Esophagus muscularis mucosa (tissue), 4 donors: ENCODE measurements around the gene CSNK2A1. TPM values are rescaled to one million over a fixed set of nuclear protein-coding genes. Genes with fewer than 3 reads are reported as not detected.
A peak's percentile ranks its signal among the peaks of the same experiment; 100 is the strongest.

ENCODE experiments used
- DNase-seq: peaks from one replicate; pipeline ENCODE4 v3.0.0-alpha.2; 2017; ENCODE audit errors: extremely low spot score
- H3K27ac ChIP-seq, 4 donors: fragments of 200-600 bp; sonication (generic); replicated peaks in 1 of 4; 1 replicate in 3 of 4; 2 replicates in 1 of 4; pipeline ENCODE4 v1.5.1; 2016 to 2019; ENCODE audit warnings: mild to moderate bottlenecking in 1 of 4
- H3K27me3 ChIP-seq, 4 donors: fragments of 200-600 bp; sonication (generic); one replicate each; pipeline versions ENCODE4 v1.5.1 to v1.6.0; 2016 to 2019
- H3K36me3 ChIP-seq, 4 donors: fragments of 200-600 bp; sonication (generic); one replicate each; pipeline ENCODE4 v1.5.1; 2016 to 2019
- H3K4me1 ChIP-seq, 4 donors: fragments of 200-600 bp; sonication (generic); one replicate each; pipeline ENCODE4 v1.5.1; 2016 to 2019
- H3K4me3 ChIP-seq, 4 donors: fragments of 200-600 bp; sonication (generic); 1 replicate in 2 of 4; 2 replicates in 2 of 4; pipeline ENCODE4 v1.5.1; 2016 to 2019; ENCODE audit warnings: mild to moderate bottlenecking in 4 of 4, moderate library complexity in 1 of 4
- H3K9me3 ChIP-seq, 4 donors: fragments of 200-600 bp; sonication (generic); 1 replicate in 3 of 4; 2 replicates in 1 of 4; pipeline ENCODE4 v1.5.1; 2016 to 2019
- CTCF ChIP-seq, 3 experiments: fragments of 200-600 bp in 2 of 3; fragments of 450-650 bp in 1 of 3; sonication (generic) in 2 of 3; IDR thresholded peaks; one replicate each; pipeline ENCODE4 v1.5.1; 2017 to 2019; ENCODE audit warnings: antibody characterized with exemption in 3 of 3, mild to moderate bottlenecking in 2 of 3, moderate library complexity in 1 of 3
- EP300 ChIP-seq: sonication (generic); formaldehyde crosslinking; IDR thresholded peaks from one replicate; pipeline ENCODE4 v1.6.1; 2017; ENCODE audit warnings: antibody characterized with exemption
- POLR2A ChIP-seq: fragments of 450-650 bp; IDR thresholded peaks from one replicate; pipeline ENCODE4 v1.6.1; 2017; ENCODE audit warnings: antibody characterized with exemption, moderate library complexity, mild to moderate bottlenecking, low read depth
- POLR2AphosphoS5 ChIP-seq, 2 donors: sonication (generic); formaldehyde crosslinking; IDR thresholded peaks; one replicate each; pipeline ENCODE4 v1.6.1; 2017; ENCODE audit warnings: antibody characterized with exemption in 2 of 2
- WGBS: methylation state at CpG from one replicate; pipeline ENCODE4 v1.1.5; 2018; 5-methylcytosine and 5-hydroxymethylcytosine counted together
- intact Hi-C: fragments of 100-400 bp; cut with DNase I; formaldehyde crosslinking; loops from one replicate; pipeline ENCODE4 v1.15.1; 2023
- total RNA-seq, 4 donors: library from RNA; depleted of rRNA; stranded (reverse); fragments of >200 nt; gene quantifications; one replicate each; pipeline versions ENCODE4 v1.1.0 to v1.2.1, GENCODE V29; 2016

Gene CSNK2A1
- total RNA-seq, 4 donors from 2014 or later: 41.5 to 69.5 (median 53.6) TPM

GRCh38 chr20:542777-543368, 717 bp downstream of the CSNK2A1 start:
- Histone ChIP-seq H3K27me3 (no peaks in the 10 kb centered on the region), H3K4me1 (peaks cover 31 to 46% (median 40%) of the 10 kb centered on the region in 4 donors), H3K36me3 (no peaks in the 10 kb centered on the region), H3K9me3 (no peaks in the 10 kb centered on the region), H3K27ac (peak overlapping the region; percentile 84 to 94 (median 86)), H3K4me3 (peak overlapping the region; percentile 80 to 98 (median 89))
- intact Hi-C loops: loop anchor here (5.0 kb wide), 1 partner anchor 109 kb away; the partner anchor contains the start of gene SRXN1
- no peak for TF ChIP-seq POLR2AphosphoS5 (IDR thresholded peaks at IDR 0.05)
- no peak for TF ChIP-seq EP300
- TF ChIP-seq POLR2A: no peak
- TF ChIP-seq CTCF (IDR thresholded peaks at IDR 0.05): no peak
- WGBS: 3% methylated on average over 11 of the region's 12 CpGs
- DNase-seq: no peak

DNA sequence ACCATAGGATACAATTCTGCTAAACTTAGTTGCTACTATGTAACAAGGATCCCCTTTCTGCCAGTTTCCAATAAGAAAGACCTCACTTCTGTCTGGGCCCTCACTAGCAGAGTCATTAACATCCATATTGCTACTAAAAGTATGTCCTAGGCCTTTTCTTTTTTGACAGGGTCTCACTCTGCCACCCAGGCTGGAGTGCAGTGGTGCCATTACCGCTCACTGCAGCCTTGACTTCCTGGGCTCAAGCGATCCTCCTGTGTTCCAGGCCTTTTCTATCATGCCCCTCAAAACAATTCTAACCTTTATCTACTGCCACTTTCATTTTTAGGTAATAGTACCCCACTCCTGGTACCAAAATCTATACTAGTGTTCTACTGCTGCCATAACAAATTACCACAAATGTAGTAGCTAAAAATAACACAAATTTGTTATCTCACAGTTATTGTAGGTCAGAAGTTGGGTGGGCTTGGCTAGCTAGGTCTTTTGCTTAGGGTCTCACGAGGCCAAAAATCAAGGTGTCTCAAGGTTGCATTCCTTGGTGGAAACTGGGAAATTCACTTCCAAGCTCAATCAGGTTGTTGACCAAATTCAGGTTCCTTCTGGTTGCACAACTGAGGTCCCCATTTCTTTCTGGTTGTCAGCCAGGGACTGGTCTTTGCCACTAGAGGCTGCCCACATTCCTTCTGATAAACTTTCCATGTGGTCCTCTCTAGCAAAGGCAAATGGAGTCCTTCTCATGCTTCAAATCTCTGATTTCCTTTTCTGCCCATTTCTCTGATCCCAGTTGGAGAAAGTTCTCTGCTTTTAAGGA, 3.0 kb downstream of the CSNK2A1 start:
- TF ChIP-seq POLR2AphosphoS5 (IDR thresholded peaks at IDR 0.05): no peak
- no peak for TF ChIP-seq POLR2A
- TF ChIP-seq EP300: no peak
- TF ChIP-seq CTCF (IDR thresholded peaks at IDR 0.05): no peak
- Histone ChIP-seq H3K9me3 (no peaks in the 10 kb centered on the region), H3K36me3 (no peaks in the 10 kb centered on the region), H3K27ac (no peak overlapping the region), H3K4me3 (no peak overlapping the region), H3K27me3 (no peaks in the 10 kb centered on the region), H3K4me1 (peaks cover 49 to 68% (median 62%) of the 10 kb centered on the region in 4 donors)
- intact Hi-C loops: loop anchor here (5.0 kb wide), 1 partner anchor 112 kb away; the partner anchor contains the start of gene SRXN1
- WGBS: 93% methylated on average over 3 of the region's 3 CpGs
- no peak for DNase-seq

GRCh38 chr20:539848-540247, 3.7 kb downstream of the CSNK2A1 start:
- H3K27ac ChIP-seq: no peak overlapping the region

GRCh38 chr20:539191-539590, 4.4 kb downstream of the CSNK2A1 start:
- H3K4me1 ChIP-seq: peaks cover 48 to 73% (median 68%) of the 10 kb centered on the region in 4 donors
- H3K36me3 ChIP-seq: no peaks in the 10 kb centered on the region
- no peak for TF ChIP-seq POLR2A
- no peak for TF ChIP-seq CTCF (IDR thresholded peaks at IDR 0.05)
- TF ChIP-seq POLR2AphosphoS5 (IDR thresholded peaks at IDR 0.05): no peak
- no peak for TF ChIP-seq EP300
- no peak overlapping the region for H3K4me3 ChIP-seq
- 91% methylated on average over 2 of the region's 2 CpGs for WGBS
- H3K27ac ChIP-seq: no peak overlapping the region
- DNase-seq: no peak
- no peaks in the 10 kb centered on the region for H3K27me3 ChIP-seq
- intact Hi-C loops: no loop called here
- H3K9me3 ChIP-seq: no peaks in the 10 kb centered on the region

More at GRCh38 chr20:539848-540247, 3.7 kb downstream of the CSNK2A1 start:
- Histone ChIP-seq H3K9me3 (no peaks in the 10 kb centered on the region), H3K4me1 (peaks cover 52 to 73% (median 68%) of the 10 kb centered on the region in 4 donors), H3K36me3 (no peaks in the 10 kb centered on the region), H3K27me3 (no peaks in the 10 kb centered on the region), H3K4me3 (no peak overlapping the region)
- no peak for DNase-seq
- no peak for TF ChIP-seq POLR2A
- intact Hi-C loops: loop anchor here (5.0 kb wide), 1 partner anchor 112 kb away; the partner anchor contains the start of gene SRXN1
- WGBS: 31% methylated on average over 2 of the region's 2 CpGs

GRCh38 chr20:537983-538382, 5.6 kb downstream of the CSNK2A1 start:
- H3K9me3 ChIP-seq: no peaks in the 10 kb centered on the region
- no peak overlapping the region for H3K4me3 ChIP-seq
- no peak for DNase-seq
- intact Hi-C loops: no loop called here
- H3K27me3 ChIP-seq: no peaks in the 10 kb centered on the region
- H3K36me3 ChIP-seq: no peaks in the 10 kb centered on the region
- TF ChIP-seq POLR2AphosphoS5 (IDR thresholded peaks at IDR 0.05) (no peak), EP300 (no peak), CTCF (IDR thresholded peaks at IDR 0.05) (no peak), POLR2A (no peak)
- H3K27ac ChIP-seq: no peak overlapping the region
- H3K4me1 ChIP-seq: peaks cover 48 to 77% (median 71%) of the 10 kb centered on the region in 4 donors
- 96% methylated on average over 6 of the region's 6 CpGs for WGBS
